Measurements from ENCODE around the gene DCD.

GRCh38 chr12:54604436-54604835 is 43.7 kb downstream of the DCD start:
- TF ChIP-seq FOXM1 (IDR thresholded peaks at IDR 0.05; ENCODE audit: borderline replicate concordance) (no peak), NFRKB (IDR thresholded peaks at IDR 0.05) (no peak), FOXK2 (IDR thresholded peaks at IDR 0.05) (no peak), SUZ12 (IDR thresholded peaks at IDR 0.05) (no peak), L3MBTL2 (conservative IDR thresholded peaks at IDR 0.05) (no peak), SP1 (IDR thresholded peaks at IDR 0.05) (no peak), BHLHE40 (IDR thresholded peaks at IDR 0.05; ENCODE audit: borderline replicate concordance) (no peak), TARDBP (IDR thresholded peaks at IDR 0.05) (no peak), ZNF384 (IDR thresholded peaks at IDR 0.05) (no peak), PKNOX1 (IDR thresholded peaks at IDR 0.05) (no peak)
